GM18508 (cell line): ENCODE measurements around the gene DCT.

Experiments
- ATAC-seq: cut with Tn5 transposase; IDR thresholded peaks from one replicate; pipeline ENCODE4 v1.9.1; 2021; ENCODE audit warnings: moderate number of reproducible peaks; ENCODE audit not compliant: insufficient read depth, unreplicated experiment

The DCT gene

DNA sequence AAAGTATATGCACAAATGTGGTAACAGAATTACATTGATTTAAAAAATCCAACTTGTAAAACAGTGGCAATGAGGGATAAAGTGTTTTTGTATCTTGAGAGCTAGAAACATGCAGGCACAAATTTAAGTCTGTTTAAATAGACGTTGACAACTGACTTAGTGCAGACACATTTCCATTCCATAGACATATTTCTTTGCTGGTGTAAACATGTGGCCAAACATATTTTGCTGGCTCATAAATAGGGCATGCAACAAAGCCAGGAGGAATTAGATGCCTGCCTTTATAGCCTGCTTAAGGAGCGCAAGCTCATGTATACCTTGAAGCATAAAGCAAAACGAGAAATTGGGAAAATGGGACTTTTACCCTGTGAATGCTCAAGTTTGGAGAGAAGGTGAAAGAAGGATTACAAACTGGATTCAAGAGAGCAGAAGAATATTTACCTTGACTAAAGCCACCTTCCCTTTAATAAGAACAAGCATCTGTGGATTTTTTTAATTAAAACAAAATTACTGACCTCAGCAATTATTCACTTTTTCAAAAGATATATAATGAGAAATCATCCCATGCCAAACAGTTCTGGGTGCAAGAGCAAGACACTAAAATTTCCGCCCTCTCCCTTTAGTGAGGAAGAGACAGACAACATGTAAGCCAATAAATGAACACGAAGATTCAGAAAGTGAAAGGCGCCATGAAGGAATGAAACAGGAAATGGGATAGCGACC is 71.0 kb downstream of the DCT start:
- no peak for ATAC-seq

GRCh38 chr13:94400874-94401273 is 78.6 kb downstream of the DCT start:
- ATAC-seq: no peak

DNA sequence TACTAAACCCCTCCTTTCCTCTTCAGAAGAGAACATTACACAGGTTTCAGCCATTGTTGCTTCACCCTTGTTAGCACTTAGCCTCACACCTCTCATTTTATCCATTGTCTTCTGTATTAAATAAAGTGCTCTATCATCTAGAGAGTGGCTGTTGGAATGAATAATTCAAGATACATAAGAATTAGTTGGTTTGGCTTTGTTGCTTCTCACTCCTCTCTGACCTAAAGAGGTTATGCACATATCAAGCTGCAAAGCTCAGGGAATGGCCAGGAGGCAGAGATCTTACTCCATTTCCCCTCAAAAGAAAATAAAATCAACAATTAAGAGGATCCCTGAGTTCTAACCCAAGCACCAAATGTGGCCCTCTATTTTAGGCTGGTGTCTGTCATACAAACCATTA is 79.7 kb downstream of the DCT start:
- ATAC-seq: no peak

GRCh38 chr13:94395860-94396259 is 83.6 kb downstream of the DCT start:
- no peak for ATAC-seq

- no peak for ATAC-seq
These were observed 84.8 kb downstream of the DCT start for GRCh38 chr13:94394723-94395122.

GRCh38 chr13:94390881-94391280 is 88.6 kb downstream of the DCT start:
- ATAC-seq: no peak

DNA sequence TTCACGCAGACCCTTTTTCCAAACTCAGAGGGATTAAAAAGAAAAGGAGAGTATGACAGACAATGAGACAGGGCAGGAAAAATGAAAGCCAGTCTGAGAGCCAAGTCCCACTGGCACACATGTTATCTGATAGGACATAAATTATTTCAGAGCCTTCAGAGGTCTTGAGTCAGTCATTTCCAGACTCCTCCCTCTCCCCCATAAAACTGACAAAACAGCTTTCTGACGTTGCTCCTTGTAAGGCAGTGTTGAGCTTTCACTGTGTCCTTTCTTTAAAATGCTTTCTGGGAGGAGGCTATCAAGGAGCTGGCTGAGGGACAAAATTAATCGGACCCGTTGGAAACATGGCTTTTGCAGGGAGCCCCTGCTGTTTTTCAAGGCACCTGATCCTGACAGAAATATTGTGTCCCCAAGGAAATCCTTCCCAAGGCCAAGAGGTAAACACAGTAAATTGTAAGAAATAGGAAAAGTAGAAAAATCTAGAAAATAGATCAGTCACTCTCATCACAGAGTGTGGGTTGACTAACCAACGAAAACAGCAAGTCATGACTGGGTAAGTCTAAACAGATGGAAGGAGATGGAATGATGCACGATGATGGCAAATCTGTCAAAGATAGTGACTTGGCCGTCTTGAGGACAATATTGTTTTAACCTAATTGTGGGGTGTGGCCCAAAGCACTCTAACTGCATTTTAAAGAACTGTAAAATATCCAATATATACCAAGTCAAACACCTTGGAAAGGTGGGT is 89.7 kb downstream of the DCT start:
- no peak for ATAC-seq

GRCh38 chr13:94387047-94387446 is 92.4 kb downstream of the DCT start:
- no peak for ATAC-seq
